NT2/D1 (cell line): ENCODE results near the gene CACNA2D3.

Experiments used
- SUZ12 ChIP-seq: IDR thresholded peaks from 2 replicates; pipeline ENCODE4 v1.6.1; 2011; ENCODE audit not compliant: insufficient read length, insufficient read depth; ENCODE audit errors: extremely low read depth
- YY1 ChIP-seq: IDR thresholded peaks from 2 replicates; pipeline ENCODE4 v1.6.1; 2011; ENCODE audit not compliant: insufficient read length, insufficient read depth
- ZNF274 ChIP-seq: IDR thresholded peaks from 2 replicates; pipeline ENCODE4 v1.6.1; 2011; ENCODE audit warnings: mild to moderate bottlenecking, low read depth, low read length

DNA sequence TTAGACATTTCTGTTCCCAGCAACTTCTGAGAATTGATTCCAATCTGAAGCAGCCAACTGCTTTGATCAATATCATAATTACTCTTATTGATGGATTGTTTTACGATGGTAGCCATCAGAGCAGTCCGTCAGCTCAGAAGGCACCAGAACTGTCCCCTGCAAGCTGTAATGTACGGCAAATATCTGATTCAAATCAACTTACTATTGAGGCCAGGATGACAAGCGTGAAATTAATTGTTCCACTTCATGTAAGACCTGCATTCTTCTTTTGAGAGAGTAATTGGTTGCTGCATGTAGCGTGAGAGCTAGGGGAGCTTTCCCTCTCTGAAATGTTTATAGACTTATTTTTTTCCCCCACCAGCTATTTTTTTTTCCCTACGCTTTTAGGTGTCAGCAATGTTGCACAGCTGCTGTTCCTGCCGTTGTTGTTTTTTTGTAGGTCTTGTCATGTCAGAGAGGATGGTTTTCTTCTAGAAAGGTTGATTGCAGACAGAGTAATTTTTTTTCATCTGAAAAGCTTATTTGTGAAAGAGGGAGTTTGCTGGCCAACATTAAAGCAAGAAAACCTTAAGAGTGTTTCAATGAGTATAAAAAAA is 134.9 kb downstream of the CACNA2D3 start:
- TF ChIP-seq ZNF274 (no peak), YY1 (no peak), SUZ12 (no peak)
